Neural progenitor cell (in vitro differentiated cells): ENCODE results near the gene MFAP4.

Experiments
- EZH2 ChIP-seq: fragments of 200-600 bp; sonication (generic); IDR thresholded peaks from 2 replicates; pipeline ENCODE4 v1.6.1; 2017; ENCODE audit warnings: antibody characterized with exemption, mild to moderate bottlenecking, moderate library complexity
- TF ChIP-seq, protein P1 (sequence below): fragments of 200-600 bp; sonication (generic); IDR thresholded peaks from 2 replicates; pipeline ENCODE4 v1.5.1; 2017; ENCODE audit warnings: antibody characterized with exemption, mild to moderate bottlenecking

DNA sequence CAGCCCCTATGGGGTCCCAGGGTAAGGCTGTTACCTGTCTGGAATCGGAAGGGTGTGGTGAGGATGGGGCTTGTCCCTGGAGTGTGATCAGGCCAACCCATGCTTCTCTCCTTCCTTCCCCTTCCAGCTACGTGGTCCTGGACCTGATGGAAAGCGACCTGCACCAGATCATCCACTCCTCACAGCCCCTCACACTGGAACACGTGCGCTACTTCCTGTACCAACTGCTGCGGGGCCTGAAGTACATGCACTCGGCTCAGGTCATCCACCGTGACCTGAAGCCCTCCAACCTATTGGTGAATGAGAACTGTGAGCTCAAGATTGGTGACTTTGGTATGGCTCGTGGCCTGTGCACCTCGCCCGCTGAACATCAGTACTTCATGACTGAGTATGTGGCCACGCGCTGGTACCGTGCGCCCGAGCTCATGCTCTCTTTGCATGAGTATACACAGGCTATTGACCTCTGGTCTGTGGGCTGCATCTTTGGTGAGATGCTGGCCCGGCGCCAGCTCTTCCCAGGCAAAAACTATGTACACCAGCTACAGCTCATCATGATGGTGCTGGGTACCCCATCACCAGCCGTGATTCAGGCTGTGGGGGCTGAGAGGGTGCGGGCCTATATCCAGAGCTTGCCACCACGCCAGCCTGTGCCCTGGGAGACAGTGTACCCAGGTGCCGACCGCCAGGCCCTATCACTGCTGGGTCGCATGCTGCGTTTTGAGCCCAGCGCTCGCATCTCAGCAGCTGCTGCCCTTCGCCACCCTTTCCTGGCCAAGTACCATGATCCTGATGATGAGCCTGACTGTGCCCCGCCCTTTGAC lies 6.3 kb downstream of the MFAP4 start:
- TF ChIP-seq EZH2 = no peak
- TF ChIP-seq, protein P1, sequence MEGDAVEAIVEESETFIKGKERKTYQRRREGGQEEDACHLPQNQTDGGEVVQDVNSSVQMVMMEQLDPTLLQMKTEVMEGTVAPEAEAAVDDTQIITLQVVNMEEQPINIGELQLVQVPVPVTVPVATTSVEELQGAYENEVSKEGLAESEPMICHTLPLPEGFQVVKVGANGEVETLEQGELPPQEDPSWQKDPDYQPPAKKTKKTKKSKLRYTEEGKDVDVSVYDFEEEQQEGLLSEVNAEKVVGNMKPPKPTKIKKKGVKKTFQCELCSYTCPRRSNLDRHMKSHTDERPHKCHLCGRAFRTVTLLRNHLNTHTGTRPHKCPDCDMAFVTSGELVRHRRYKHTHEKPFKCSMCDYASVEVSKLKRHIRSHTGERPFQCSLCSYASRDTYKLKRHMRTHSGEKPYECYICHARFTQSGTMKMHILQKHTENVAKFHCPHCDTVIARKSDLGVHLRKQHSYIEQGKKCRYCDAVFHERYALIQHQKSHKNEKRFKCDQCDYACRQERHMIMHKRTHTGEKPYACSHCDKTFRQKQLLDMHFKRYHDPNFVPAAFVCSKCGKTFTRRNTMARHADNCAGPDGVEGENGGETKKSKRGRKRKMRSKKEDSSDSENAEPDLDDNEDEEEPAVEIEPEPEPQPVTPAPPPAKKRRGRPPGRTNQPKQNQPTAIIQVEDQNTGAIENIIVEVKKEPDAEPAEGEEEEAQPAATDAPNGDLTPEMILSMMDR = no peak
